Stimulated activated CD8-positive, alpha-beta memory T cell treated with anti-CD3 and anti-CD28 coated beads, Interleukin-12 subunit alpha, Interleukin-12 subunit beta, amount 100 ng/mL, for 4 hours (primary cell): ENCODE data around the gene PBX2.
"Not testable (repeated sequence)": the region's sequence is repeated elsewhere in the genome, so short reads cannot be mapped to it uniquely, and the experiment has no call there.

Experiments used
- DNase-seq: peaks from one replicate; pipeline ENCODE4 v3.0.0-alpha.2; 2020; ENCODE audit warnings: low read depth

The PBX2 gene

DNA sequence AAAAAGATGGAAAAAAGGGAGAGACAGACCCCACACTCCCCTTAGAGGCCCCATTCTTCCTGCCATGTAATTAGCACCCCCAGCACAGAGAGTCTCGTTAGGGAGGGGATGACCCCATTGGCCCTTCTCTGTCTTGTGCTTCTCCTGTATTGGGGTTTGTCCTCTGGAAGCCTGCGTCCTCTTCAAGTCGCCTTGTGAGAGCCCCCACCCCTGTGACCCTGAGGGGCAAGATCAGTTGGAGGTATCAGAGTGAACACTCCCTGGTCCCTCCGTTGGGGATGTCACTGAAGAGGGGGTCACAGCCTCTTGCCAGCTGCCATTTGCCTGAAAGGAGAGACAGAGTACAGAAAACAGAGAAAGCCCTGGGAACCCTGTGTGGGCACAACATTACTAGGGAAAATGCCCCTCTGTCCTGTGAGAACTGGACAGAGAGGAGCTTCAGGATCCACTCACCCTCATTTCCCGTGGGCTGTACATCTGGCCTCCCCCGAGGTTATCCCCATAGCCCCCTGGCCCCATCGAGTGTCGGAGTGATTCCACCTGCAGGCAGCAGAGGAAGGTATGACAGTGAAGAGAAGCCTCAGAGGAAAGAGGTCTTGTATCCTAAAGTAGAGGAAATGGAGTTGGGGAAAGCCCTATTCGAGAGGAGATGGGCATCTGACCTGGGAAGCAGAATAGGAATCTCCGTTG, 3.7 kb downstream of the PBX2 start:
- DNase-seq, result not testable (repeated sequence)

DNA sequence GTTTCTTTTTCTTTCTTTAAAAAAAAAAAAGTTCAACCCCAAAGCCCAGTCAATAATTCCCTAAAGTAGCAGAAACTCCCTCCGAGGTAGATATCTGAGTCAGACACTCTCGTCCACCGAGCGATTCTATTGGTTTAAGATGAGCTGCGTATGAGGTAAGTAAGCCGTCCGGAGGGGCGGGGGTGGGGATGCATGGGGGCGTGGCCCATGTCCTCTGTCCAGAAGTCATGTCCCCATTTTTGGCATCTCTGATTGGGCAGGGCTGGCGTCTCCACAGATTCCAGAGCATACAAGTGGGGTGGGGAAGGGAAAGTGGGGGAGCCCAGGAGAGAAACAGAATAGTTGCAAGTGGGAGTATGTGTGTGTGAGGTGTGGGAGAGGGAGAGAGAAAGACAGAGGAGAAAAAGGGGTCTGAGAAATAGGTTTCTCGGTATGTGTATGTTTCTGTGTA, 4.3 kb downstream of the PBX2 start:
- DNase-seq, result not testable (repeated sequence)

DNA sequence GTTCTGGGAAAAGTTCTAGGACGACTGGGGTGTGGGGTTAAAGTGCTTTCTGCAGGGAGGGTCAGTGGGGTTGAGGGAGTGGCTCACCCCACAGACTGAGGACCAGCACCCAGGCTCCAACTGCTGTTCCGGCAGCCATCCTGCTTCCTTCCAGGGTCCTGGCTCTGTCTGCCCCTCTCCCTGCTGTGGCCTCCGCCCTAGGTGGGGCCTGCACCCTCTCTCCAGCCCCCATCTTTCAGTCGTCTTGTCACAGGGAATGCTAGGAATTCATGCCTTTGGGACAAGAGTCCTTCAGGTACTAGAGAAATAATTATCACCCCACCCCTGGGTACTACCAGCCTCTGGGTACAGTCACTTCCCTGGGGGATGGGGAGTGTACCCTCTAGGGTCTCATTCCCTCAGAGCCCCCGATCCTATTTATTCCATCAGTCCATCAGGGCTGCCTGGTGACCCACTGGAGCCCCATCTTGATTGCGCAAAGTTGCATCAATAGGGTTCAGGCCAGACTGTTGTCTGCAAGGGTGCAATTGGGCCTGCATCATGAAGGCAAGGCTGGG, 5.8 kb downstream of the PBX2 start, which contains the start of gene AGER:
Gene AGER, minus strand, starts transcription at position 170 of the 557 bp plus-strand sequence. Its CDS starts 31 bp downstream, at position 139.
- DNase-seq, result no peak

DNA sequence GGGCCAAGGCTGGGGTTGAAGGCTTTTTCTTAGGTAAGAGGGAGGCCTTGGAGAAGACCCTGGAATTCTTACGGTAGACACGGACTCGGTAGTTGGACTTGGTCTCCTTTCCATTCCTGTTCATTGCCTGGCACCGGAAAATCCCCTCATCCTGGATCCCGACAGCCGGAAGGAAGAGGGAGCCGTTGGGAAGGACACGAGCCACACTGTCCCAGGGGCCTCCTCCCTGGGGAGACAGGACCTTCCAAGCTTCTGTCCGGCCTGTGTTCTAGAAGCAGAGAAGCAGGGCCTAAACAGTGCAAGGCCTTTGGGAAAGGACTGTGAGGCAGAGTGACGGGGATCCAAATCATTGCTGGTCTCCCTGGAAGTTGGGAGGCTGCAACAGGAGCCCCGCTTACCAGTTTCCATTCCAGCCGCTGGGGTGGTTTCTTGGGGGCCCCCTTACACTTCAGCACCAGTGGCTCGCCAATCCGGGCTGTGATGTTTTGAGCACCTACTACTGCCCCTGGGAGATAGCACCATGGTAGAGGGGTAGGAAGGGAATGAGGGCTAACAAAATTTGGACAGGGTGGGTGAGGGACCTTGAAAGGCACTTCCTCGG, 6.4 kb downstream of the PBX2 start:
- no peak for DNase-seq

DNA sequence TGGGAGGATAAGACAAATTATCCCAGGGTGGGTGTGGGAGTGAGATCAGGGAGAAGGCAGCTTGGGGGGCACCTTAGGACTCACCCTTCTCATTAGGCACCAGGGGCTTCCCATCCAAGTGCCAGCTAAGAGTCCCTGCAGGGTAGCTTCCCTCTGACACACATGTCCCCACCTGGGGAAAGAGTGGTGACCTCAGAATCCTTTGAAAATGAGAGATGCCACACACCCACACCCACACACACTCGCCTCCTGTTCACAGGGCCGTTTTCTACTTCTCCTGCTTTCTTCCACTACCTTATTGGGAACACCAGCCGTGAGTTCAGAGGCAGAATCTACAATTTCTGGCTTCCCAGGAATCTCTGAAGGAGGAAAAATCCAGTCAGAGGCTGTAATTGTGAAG, 7.0 kb downstream of the PBX2 start:
- DNase-seq, result no peak

- no peak for DNase-seq
Measured at GRCh38 chr6:32182555-32182981, 7.4 kb downstream of the PBX2 start.

- no peak for DNase-seq
Measured at GRCh38 chr6:32181915-32182529, 8.0 kb downstream of the PBX2 start.

GRCh38 chr6:32181148-32181702, 8.8 kb downstream of the PBX2 start:
- no peak for DNase-seq

- no peak for DNase-seq
Measured at GRCh38 chr6:32179766-32180405, 10.1 kb downstream of the PBX2 start.

DNA sequence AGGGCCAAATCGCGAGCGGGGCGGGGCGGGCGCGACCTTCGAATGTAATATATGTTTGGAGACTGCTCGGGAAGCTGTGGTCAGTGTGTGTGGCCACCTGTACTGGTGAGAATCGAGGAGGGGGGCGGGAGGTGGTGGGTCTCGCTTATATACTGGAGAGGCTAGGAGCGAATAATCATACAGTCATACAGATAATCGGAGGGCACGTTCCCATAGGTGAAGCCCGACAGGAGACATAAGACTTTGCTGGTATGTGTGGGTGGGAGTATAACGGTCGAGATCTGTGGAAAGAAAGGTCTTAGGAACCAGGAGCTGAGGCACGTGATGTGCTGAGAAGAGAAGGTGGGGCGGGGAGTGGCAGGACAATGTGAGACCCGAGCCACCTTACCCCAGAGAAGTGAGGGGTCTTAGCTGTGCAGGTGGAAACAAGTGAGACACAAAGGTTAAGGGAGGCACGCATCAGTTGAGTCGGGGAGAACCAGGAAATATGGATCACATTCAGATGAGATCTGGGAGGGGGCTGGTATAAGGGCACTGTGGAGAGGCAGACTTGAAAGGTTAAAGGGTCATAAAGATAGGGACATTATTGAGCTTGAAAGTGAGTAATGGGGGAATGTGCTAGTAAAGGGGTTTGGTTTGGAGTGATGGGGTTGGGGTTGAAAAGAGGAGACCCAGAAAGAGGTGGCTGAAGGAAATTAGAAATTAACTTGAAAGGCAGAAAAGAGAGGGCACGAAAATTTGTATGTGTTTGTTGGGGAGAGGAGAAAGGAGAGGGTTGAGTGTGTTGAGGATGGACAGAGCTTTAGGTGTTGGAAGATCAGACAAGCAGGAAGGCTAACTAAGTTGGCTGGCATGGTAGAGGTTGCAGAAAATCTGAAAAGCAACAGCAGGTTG, 11.2 kb downstream of the PBX2 start:
- no peak for DNase-seq

- DNase-seq, result peak; percentile 79
Measured at GRCh38 chr6:32177788-32178546, 12.0 kb downstream of the PBX2 start, which contains the start of gene RNF5. TSS of gene RNF5 (plus strand) at chr6:32178405. CDS start at chr6:32178512, 107 bp downstream.

DNA sequence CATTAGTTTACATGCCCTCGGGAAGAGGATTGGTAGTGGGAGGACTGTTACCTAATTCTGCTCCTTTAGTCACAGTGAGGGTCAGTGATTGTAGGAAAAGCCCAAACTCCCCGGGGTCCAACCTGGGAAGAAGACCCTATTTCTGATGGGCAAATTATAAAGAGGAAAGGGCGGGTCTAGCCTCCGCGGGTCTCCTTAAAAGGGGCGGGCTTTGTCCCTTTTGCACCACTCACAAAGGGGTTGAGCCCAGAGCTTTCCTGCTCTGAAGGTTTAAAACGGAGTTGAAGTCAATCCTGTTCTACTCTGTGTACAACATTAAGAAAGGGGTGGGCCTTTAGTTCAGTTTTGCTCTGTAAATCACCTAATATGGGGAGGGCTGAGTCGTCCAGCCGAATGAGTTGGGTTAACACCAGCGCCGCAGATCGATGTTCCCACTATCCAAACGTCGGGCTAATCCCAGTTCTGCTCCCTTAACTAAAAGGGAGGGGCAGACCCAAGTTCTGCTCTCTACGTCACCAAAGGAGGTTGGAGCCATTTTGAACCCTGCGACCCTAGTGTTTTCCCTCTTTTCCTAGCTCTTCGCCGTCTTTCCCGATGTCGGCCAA, 12.7 kb downstream of the PBX2 start:
- no peak for DNase-seq

DNA sequence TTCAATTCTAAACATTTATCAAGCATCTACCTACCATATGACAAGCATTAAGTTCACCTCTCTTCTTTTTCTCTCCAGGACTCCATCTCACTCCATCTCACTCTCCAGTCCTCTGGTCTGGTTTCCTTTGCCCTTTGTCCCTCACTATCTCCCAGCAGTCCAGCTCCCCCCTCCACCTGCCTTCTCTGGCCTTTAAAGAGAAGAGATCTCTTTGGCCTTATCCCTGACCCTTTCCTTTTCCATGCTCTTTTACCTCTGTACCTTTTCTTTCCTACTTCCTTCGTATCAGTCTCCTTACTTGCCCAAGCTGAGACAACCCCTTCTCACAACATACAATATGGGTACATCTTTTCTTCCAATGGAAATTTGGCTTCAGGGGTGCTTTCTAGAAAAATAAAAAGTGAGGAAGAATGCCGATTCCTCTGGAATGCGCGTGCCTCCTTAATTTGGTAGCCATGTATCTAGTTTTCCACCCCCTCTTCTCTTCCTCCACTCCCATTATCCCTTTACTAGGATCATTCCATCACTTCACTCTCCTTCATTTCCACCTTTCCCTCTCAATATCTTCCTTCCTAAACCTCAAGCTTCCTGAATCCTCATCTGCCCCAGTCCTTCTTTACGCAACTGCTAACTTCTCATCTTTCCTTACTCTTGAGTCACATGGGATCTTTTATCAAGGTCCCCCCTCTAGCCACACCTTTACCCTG, 13.4 kb downstream of the PBX2 start:
- no peak for DNase-seq

DNA sequence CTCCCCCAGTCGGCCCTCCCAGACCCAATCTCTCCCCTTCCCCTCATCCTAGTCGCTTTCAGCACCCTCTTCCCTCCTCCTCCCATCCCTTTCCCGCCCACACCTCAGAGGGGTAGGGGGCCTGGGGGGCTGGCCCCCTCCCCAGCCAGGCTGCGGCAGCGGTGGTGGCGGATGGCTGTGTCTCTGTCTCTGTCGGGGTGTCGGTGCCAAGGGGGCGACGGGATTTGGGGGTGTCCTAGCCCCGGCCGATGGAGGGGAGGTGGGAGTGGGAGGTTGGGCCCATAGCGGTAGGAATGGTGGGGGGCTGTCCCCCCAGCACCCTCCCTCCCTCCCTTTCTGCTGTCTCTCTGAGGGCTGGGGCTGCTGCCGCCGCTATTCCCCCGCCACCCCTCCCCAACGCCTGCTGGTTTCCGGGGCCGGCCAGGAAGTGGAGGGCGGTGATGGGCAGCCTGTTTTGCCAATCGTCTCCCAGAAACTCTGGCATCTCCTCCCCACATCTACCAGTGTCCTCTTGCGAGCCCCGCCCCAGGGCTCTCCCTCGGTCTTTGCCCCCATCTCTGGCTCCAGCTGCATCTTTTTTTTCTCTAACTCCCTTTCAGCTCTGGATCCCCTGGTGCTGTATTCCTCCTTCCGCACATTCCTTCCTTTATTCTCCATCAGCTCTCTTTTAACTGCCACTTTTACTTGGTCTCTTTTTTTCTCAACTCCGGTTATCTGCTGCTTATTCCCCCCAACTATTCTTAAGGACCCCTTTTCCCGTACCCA, 14.1 kb downstream of the PBX2 start, which contains the start of gene AGPAT1:
Gene AGPAT1, minus strand, starts transcription at position 374 of the 765 bp plus-strand sequence. CDS start 4,588 bp downstream, outside the sequence.
- peak; percentile 94 for DNase-seq

DNA sequence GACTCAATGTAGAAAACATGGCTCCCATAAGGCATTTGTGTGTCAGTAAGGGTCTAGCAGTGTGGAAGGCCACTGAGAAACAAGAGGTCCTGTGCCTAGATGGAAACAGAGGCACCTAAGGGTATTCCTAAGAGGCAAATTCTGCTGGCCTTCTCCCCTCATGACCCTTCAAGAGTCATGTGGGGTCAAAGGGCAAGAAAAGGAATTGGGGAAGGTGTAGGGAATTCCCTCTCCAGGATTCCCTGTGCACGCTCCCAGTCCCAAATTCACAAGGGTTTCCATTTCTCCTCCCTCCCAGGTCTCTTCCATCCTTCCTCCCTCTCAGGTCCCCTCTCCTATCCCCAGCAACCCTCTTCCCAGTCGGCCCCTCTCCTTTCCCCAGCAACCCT, 14.7 kb downstream of the PBX2 start:
- no peak for DNase-seq

GRCh38 chr6:32174416-32174815, 15.6 kb downstream of the PBX2 start:
- DNase-seq, result no peak

DNA sequence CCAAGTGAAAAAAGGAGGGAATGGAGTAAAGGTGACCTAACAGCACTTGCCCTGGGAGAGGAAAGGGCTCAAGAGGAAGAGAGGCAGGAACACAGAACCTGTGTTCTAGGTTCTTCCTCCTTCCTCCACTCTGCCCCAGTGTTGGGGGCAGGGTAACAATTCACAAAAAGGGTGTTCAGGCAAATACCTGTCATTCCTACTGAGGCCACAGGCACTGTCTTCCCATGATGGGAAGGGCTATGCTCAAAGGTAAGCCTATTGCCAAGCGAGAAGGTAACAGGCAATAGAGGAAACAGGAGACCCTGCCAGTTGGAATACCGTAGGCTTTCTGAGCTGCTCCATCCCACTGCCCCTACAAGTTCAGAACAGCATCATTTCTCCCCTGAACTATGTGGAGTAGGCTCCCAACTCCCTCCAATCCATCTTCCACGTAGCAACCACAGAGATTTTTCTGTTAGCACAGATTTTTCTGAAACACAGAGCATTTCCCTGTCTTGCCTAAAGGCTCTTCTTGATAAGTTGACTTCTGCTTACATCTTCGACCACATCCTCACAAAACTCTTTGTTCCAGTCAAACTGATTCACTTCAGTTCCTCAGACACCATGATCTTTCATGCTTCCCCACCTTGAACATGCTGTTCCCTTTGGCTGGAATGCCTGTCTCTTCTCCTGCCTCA, 16.8 kb downstream of the PBX2 start:
- no peak for DNase-seq

GRCh38 chr6:32171234-32171633, 18.8 kb downstream of the PBX2 start:
- DNase-seq, result no peak
